ENCODE measurements around the gene ANKRD13D.
A peak's percentile ranks its signal among the peaks of the same experiment; 100 is the strongest.

ANKRD13D gene

GRCh38 chr11:67262731-67263675, 26.1 kb upstream of the ANKRD13D start:
- no peak overlapping the region for H3K4me3 ChIP-seq (ENCODE audit: low read depth, low read length)
- peaks cover 15% of the 10 kb centered on the region for H3K4me1 ChIP-seq (ENCODE audit: control insufficient read depth, insufficient read depth, low read length)

GRCh38 chr11:67264260-67264659, 24.8 kb upstream of the ANKRD13D start:
- Histone ChIP-seq H3K4me3 (ENCODE audit: low read depth, low read length) (no peak overlapping the region), H3K27ac (ENCODE audit: low read depth, low read length) (no peak overlapping the region), H3K4me1 (ENCODE audit: control insufficient read depth, insufficient read depth, low read length) (peaks cover 16% of the 10 kb centered on the region), H3K9me3 (ENCODE audit: control insufficient read depth, insufficient read depth, low read length) (no peaks in the 10 kb centered on the region), H3K27me3 (ENCODE audit: control insufficient read depth, insufficient read depth, low read length) (peaks cover 8% of the 10 kb centered on the region; the same call in 1 of the 2 replicates), H3K9ac (ENCODE audit: low read depth, low read length) (no peak overlapping the region), H3K36me3 (ENCODE audit: control insufficient read depth, insufficient read depth, low read length) (peaks cover 13% of the 10 kb centered on the region)

More at GRCh38 chr11:67262731-67263675, 26.1 kb upstream of the ANKRD13D start:
- peaks cover 8% of the 10 kb centered on the region; the same call in 1 of the 2 replicates for H3K27me3 ChIP-seq (ENCODE audit: control insufficient read depth, insufficient read depth, low read length)
- no peak overlapping the region for H3K27ac ChIP-seq (ENCODE audit: low read depth, low read length)
- H3K9ac ChIP-seq (ENCODE audit: low read depth, low read length), result no peak overlapping the region
- H3K9me3 ChIP-seq (ENCODE audit: control insufficient read depth, insufficient read depth, low read length), result no peaks in the 10 kb centered on the region
- peaks cover 4% of the 10 kb centered on the region; the same call in 1 of the 2 replicates for H3K36me3 ChIP-seq (ENCODE audit: control insufficient read depth, insufficient read depth, low read length)

DNA sequence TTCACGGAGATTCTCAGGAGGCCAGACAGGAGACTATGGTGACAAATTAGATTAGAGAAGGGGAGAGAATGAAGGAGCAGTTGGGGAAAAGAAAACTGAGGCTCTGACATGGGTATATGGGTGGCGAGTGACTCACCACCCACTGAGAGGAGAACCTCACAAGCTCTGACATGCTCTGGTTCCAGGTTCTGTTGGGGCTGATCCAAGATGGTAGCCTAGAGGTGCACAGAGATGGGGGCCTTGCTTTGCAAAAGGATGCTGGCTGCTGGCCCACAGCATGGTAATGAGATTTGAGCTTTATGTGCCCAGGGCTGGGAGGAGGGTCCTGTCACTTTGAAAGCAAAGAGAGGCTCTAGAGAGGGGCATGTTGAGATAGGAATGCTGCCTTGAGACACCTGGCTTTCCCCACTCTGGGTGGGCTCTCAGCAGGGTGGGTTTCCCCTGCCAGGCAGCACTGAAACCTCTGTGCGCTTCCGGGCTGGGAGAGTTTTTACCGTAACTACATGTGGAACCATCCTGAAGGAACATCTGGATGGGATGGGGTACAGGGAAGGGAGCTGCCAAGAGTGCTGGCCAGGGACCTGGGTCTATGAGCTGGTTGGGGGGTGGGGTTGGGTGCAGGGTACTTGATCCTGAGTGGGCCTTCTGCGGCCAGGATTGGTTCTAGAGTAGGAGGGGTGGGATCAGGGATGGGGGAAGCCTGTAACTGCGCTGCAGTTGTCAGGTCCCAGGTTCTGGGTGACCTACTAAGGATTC, 24.0 kb upstream of the ANKRD13D start:
- Histone ChIP-seq H3K4me1 (ENCODE audit: control insufficient read depth, insufficient read depth, low read length) (peaks cover 24% of the 10 kb centered on the region), H3K27me3 (ENCODE audit: control insufficient read depth, insufficient read depth, low read length) (peaks cover 8% of the 10 kb centered on the region; the same call in 1 of the 2 replicates), H3K9me3 (ENCODE audit: control insufficient read depth, insufficient read depth, low read length) (no peaks in the 10 kb centered on the region), H3K9ac (ENCODE audit: low read depth, low read length) (no peak overlapping the region), H3K36me3 (ENCODE audit: control insufficient read depth, insufficient read depth, low read length) (peaks cover 13% of the 10 kb centered on the region), H3K4me3 (ENCODE audit: low read depth, low read length) (no peak overlapping the region), H3K27ac (ENCODE audit: low read depth, low read length) (no peak overlapping the region)

DNA sequence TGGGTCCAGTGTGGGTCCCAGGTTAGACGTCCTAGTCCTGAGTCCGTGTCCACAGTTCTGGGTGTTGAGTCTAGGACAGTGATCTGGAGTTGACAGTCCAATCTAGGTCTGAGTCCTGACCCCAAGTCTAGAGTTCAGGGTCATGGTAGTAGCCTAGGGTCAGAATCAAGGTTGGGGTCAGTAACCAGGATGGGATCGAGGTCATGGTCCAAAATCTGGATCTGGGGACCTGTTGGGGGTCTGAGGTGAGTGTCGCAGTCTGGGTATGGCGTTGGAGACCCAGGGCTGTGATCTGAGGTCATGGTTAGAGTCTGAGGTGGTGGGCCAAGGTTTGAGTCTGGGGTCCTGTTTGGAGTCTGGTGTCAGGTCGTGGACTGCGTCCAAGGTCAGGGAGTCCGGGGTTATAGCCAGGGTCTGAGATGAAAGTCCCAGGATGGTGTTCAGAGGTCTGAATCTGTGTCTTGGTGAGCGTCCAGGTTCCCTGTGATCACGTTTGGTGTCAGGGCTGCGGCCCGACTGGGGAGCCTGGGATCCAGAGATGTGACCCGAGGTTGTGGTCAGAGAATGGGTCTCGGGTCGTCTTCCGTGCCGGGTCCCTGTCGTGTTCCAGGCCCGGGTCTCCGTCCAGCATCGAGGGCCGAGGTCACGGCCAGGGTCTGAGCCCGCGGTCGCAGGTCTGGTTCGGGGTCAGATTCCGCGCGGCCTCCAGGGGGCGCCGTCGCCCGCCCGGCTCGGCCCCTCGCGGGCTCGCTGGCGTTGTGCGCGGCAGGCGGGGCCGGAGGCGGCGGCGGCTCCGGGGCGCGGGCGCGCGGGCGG, 23.3 kb upstream of the ANKRD13D start:
- Histone ChIP-seq H3K4me3 (ENCODE audit: low read depth, low read length) (peak overlapping the region; percentile 42; the same call in 1 of the 2 replicates), H3K27ac (ENCODE audit: low read depth, low read length) (no peak overlapping the region), H3K4me1 (ENCODE audit: control insufficient read depth, insufficient read depth, low read length) (peaks cover 32% of the 10 kb centered on the region), H3K9me3 (ENCODE audit: control insufficient read depth, insufficient read depth, low read length) (no peaks in the 10 kb centered on the region), H3K27me3 (ENCODE audit: control insufficient read depth, insufficient read depth, low read length) (peaks cover 8% of the 10 kb centered on the region; the same call in 1 of the 2 replicates), H3K36me3 (ENCODE audit: control insufficient read depth, insufficient read depth, low read length) (peaks cover 13% of the 10 kb centered on the region), H3K9ac (ENCODE audit: low read depth, low read length) (no peak overlapping the region)

- Histone ChIP-seq H3K4me3 (ENCODE audit: low read depth, low read length) (peak within 1 kb of the TSS; percentile 70), H3K4me1 (ENCODE audit: control insufficient read depth, insufficient read depth, low read length) (peaks cover 37% of the 10 kb centered on the region)
Measured at GRCh38 chr11:67266449-67267187, 22.5 kb upstream of the ANKRD13D start, which contains the start of gene GRK2. GRK2 (plus strand) TSS chr11:67266473; CDS start chr11:67266700, 227 bp downstream.

DNA sequence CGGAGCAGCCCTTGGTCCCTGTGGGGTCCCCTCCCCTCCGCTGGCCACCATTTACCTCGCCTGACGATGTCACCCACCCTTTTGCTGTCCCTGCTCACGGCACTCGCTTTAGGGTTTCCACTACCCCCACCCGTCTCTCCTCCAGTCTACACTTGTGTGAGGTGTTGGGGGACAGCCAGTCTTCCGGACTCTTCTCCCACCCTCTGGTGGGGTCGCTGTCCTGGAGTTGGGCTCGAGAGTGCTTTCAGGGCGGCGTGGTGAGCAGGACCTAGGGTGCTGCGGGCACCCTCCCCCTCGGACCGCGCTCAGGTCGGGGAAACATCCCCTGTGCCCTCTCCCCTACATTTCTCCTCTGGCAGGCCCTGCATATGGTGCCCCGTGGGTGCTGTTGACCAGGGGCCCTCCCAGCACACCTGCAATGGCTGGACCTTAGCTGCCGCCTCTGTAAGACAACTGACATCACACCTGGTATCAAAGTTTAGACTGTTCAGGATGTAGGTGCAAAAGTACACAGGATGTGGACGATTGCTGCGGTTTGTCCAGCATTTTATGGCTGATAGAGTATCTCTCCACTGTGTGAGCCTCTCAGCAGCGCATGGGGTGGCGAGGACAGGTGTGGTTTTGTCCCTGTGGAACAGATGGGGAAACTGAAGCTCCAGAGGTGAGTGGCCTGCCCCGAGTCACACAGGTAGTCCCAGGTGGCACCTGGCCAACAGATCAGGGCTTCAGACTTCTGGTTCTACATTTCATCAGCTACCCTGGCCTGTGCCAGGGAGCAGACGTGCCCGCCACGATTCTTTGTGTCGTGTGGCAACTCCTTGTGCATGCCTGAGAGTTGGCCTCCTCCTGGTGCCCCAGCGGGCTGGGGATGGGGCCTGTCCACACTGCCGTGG, 21.7 kb upstream of the ANKRD13D start:
- H3K27me3 ChIP-seq (ENCODE audit: control insufficient read depth, insufficient read depth, low read length), result peaks cover 4% of the 10 kb centered on the region; the same call in 1 of the 2 replicates
- peak overlapping the region; percentile 70 for H3K4me3 ChIP-seq (ENCODE audit: low read depth, low read length)
- H3K9me3 ChIP-seq (ENCODE audit: control insufficient read depth, insufficient read depth, low read length), result no peaks in the 10 kb centered on the region
- H3K9ac ChIP-seq (ENCODE audit: low read depth, low read length), result peak overlapping the region; percentile 18; the same call in 1 of the 2 replicates
- peaks cover 34% of the 10 kb centered on the region for H3K4me1 ChIP-seq (ENCODE audit: control insufficient read depth, insufficient read depth, low read length)
- H3K27ac ChIP-seq (ENCODE audit: low read depth, low read length), result no peak overlapping the region
- peaks cover 14% of the 10 kb centered on the region for H3K36me3 ChIP-seq (ENCODE audit: control insufficient read depth, insufficient read depth, low read length)

More at GRCh38 chr11:67266449-67267187, 22.5 kb upstream of the ANKRD13D start, which contains the start of gene GRK2:
- Histone ChIP-seq H3K36me3 (ENCODE audit: control insufficient read depth, insufficient read depth, low read length) (peaks cover 13% of the 10 kb centered on the region), H3K27me3 (ENCODE audit: control insufficient read depth, insufficient read depth, low read length) (peaks cover 8% of the 10 kb centered on the region; the same call in 1 of the 2 replicates), H3K9me3 (ENCODE audit: control insufficient read depth, insufficient read depth, low read length) (no peaks in the 10 kb centered on the region), H3K27ac (ENCODE audit: low read depth, low read length) (no peak within 1 kb of the TSS), H3K9ac (ENCODE audit: low read depth, low read length) (peak within 1 kb of the TSS; percentile 18)

DNA sequence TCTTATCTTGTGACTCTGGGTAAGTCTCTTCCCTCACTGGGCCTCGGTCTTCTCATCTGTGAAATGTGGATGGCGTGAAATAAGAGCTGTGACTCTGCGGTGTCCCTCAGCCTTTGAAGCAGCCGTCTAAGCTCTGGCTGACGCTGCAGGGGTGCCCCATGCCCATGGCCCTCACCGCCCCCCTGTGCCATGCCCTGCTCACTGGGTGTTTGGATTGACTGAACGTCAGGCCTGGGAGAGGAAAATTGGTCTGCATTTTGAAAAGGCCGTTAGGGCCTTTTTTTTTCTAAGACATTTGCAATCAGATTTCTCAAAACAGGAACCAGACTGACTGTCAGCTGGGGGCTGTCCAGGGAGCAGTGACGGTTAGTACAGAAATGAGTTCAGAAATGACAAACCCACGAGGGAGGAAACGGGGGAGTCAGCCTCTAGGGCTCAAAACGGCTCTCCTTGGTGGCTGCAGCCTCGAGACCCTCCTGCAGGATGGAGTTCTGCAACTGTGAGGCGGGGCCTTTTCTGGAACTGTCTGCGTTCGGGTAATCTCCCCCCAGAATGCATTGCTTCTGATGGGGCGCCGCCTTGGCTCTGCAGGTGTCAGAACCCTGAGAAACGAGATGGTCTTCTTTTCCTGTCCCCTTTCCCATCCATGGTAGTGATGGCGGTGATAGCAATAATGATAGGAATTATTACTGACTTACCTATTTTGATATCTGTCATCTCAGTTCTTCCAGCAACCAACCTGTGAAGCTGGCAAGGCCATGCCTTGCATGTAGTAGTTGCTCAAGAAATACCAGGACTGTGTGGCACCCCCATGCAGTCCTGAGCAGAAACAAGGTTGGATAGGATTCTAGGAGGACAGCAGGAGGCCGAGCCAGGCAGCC, 20.8 kb upstream of the ANKRD13D start:
- H3K9me3 ChIP-seq (ENCODE audit: control insufficient read depth, insufficient read depth, low read length), result no peaks in the 10 kb centered on the region
- H3K4me1 ChIP-seq (ENCODE audit: control insufficient read depth, insufficient read depth, low read length), result peaks cover 29% of the 10 kb centered on the region
- H3K4me3 ChIP-seq (ENCODE audit: low read depth, low read length), result no peak overlapping the region; the same call in 1 of the 2 replicates
- peaks cover 4% of the 10 kb centered on the region; the same call in 1 of the 2 replicates for H3K27me3 ChIP-seq (ENCODE audit: control insufficient read depth, insufficient read depth, low read length)
- no peak overlapping the region for H3K9ac ChIP-seq (ENCODE audit: low read depth, low read length)
- H3K27ac ChIP-seq (ENCODE audit: low read depth, low read length), result no peak overlapping the region
- peaks cover 17% of the 10 kb centered on the region for H3K36me3 ChIP-seq (ENCODE audit: control insufficient read depth, insufficient read depth, low read length)

- H3K9me3 ChIP-seq (ENCODE audit: control insufficient read depth, insufficient read depth, low read length), result no peaks in the 10 kb centered on the region
- H3K4me3 ChIP-seq (ENCODE audit: low read depth, low read length), result no peak overlapping the region
- H3K9ac ChIP-seq (ENCODE audit: low read depth, low read length), result no peak overlapping the region
- H3K27ac ChIP-seq (ENCODE audit: low read depth, low read length), result no peak overlapping the region
- peaks cover 4% of the 10 kb centered on the region; the same call in 1 of the 2 replicates for H3K27me3 ChIP-seq (ENCODE audit: control insufficient read depth, insufficient read depth, low read length)
- H3K36me3 ChIP-seq (ENCODE audit: control insufficient read depth, insufficient read depth, low read length), result peaks cover 17% of the 10 kb centered on the region
- H3K4me1 ChIP-seq (ENCODE audit: control insufficient read depth, insufficient read depth, low read length), result peaks cover 29% of the 10 kb centered on the region
Measured at GRCh38 chr11:67268962-67269268, 20.2 kb upstream of the ANKRD13D start.

Measured in HUES48 (cell line).